ENCODE results near the gene ADGRG1.

DNA sequence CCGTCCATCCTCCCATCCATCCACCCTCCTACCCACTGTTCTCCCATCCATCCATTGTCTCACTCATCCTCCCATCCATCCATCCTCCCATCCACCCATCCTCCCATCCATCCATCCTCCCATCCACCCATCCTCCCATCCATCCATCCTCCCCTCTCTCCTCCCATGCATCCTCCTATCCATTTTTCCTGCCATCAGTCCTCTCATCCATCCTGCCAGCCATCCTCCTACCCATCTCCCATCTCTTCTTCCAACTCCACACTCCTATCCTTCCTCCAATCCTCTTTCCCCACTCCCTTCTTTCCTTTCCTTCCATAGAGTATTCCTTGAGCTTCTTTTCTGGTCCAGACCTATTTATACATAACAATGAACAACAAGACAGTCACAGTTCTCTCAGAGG, 78.3 kb downstream of the ADGRG1 start:
- TF ChIP-seq, protein P1, sequence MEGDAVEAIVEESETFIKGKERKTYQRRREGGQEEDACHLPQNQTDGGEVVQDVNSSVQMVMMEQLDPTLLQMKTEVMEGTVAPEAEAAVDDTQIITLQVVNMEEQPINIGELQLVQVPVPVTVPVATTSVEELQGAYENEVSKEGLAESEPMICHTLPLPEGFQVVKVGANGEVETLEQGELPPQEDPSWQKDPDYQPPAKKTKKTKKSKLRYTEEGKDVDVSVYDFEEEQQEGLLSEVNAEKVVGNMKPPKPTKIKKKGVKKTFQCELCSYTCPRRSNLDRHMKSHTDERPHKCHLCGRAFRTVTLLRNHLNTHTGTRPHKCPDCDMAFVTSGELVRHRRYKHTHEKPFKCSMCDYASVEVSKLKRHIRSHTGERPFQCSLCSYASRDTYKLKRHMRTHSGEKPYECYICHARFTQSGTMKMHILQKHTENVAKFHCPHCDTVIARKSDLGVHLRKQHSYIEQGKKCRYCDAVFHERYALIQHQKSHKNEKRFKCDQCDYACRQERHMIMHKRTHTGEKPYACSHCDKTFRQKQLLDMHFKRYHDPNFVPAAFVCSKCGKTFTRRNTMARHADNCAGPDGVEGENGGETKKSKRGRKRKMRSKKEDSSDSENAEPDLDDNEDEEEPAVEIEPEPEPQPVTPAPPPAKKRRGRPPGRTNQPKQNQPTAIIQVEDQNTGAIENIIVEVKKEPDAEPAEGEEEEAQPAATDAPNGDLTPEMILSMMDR (IDR thresholded peaks at IDR 0.05; ENCODE audit: borderline replicate concordance, extremely low read depth, low read length, poor library complexity, severe bottlenecking) = no peak
- no peak for TF ChIP-seq EZH2 (IDR thresholded peaks at IDR 0.05; ENCODE audit: borderline replicate concordance, low read depth, low read length, severe bottlenecking)

All from DND-41 (cell line).